Tibial artery (tissue), 4 donors: ENCODE results near the gene LOXHD1.

Source experiments
- DNase-seq, 2 donors: peaks; one replicate each; pipeline ENCODE4 v3.0.0-alpha.2; 2019
- H3K27ac ChIP-seq, 2 donors: fragments of 200-600 bp; sonication (generic) in 1 of 2; 1 replicate in 1 of 2; 2 replicates in 1 of 2; pipeline ENCODE4 v1.5.1; 2018 to 2019; ENCODE audit warnings: mild to moderate bottlenecking in 1 of 2
- H3K27me3 ChIP-seq, 2 donors: fragments of 200-600 bp; sonication (generic) in 1 of 2; one replicate each; pipeline versions ENCODE4 v1.5.1 to v1.6.0; 2016 to 2019
- H3K36me3 ChIP-seq, 3 donors: fragments of 200-600 bp; sonication (generic) in 2 of 3; one replicate each; pipeline ENCODE4 v1.5.1; 2016 to 2019; ENCODE audit warnings: mild to moderate bottlenecking in 2 of 3
- H3K4me1 ChIP-seq, 4 donors: fragments of 200-600 bp; sonication (generic) in 2 of 4; 1 replicate in 3 of 4; 2 replicates in 1 of 4; pipeline ENCODE4 v1.5.1; 2016 to 2019
- H3K4me3 ChIP-seq, 2 donors: fragments of 200-600 bp; sonication (generic) in 1 of 2; 1 replicate in 1 of 2; 2 replicates in 1 of 2; pipeline ENCODE4 v1.5.1; 2018 to 2019; ENCODE audit warnings: mild to moderate bottlenecking in 2 of 2
- H3K9me3 ChIP-seq, 3 donors: fragments of 200-600 bp; sonication (generic) in 1 of 3; one replicate each; pipeline ENCODE4 v1.5.1; 2016 to 2019
- CTCF ChIP-seq, 2 experiments: fragments of 200-600 bp in 1 of 2; fragments of 450-650 bp in 1 of 2; IDR thresholded peaks; one replicate each; pipeline ENCODE4 v1.5.1; 2017 to 2019; ENCODE audit warnings: antibody characterized with exemption in 2 of 2, mild to moderate bottlenecking in 1 of 2, moderate library complexity in 1 of 2
- intact Hi-C: fragments of 100-400 bp; cut with DNase I; formaldehyde crosslinking; loops from one replicate; pipeline ENCODE4 v1.15.0; 2023; ENCODE audit warnings: low total_unique reads

The LOXHD1 gene

GRCh38 chr18:46688853-46689525 lies 32.0 kb upstream of the LOXHD1 start:
- Histone ChIP-seq H3K9me3 (no peaks in the 10 kb centered on the region), H3K4me3 (no peak overlapping the region), H3K4me1 (no peaks in the 10 kb centered on the region), H3K27ac (no peak overlapping the region), H3K36me3 (no peaks in the 10 kb centered on the region), H3K27me3 (no peaks in the 10 kb centered on the region)
- intact Hi-C loops: no loop called here
- no peak for TF ChIP-seq CTCF (IDR thresholded peaks at IDR 0.05)
- DNase-seq: no peak

- Histone ChIP-seq H3K4me3 (no peak overlapping the region), H3K9me3 (no peaks in the 10 kb centered on the region), H3K27me3 (peaks cover 0 to under 1% of the 10 kb centered on the region in 2 donors), H3K27ac (no peak overlapping the region), H3K4me1 (no peaks in the 10 kb centered on the region), H3K36me3 (no peaks in the 10 kb centered on the region)
- no peak for TF ChIP-seq CTCF (IDR thresholded peaks at IDR 0.05)
- intact Hi-C loops: no loop called here
- DNase-seq: no peak
Observed at GRCh38 chr18:46686186-46686585, 29.2 kb upstream of the LOXHD1 start.

- H3K4me1 ChIP-seq: no peaks in the 10 kb centered on the region
- H3K27ac ChIP-seq: no peak overlapping the region
- H3K27me3 ChIP-seq: peaks cover 0 to 7% of the 10 kb centered on the region in 2 donors
- intact Hi-C loops: no loop called here
- no peaks in the 10 kb centered on the region for H3K9me3 ChIP-seq
- H3K4me3 ChIP-seq: no peak overlapping the region
- no peak for TF ChIP-seq CTCF (IDR thresholded peaks at IDR 0.05)
- DNase-seq: no peak
- no peaks in the 10 kb centered on the region for H3K36me3 ChIP-seq
Observed at GRCh38 chr18:46683252-46683651, 26.2 kb upstream of the LOXHD1 start.

GRCh38 chr18:46680784-46681695 lies 24.0 kb upstream of the LOXHD1 start:
- intact Hi-C loops: no loop called here
- no peaks in the 10 kb centered on the region for H3K9me3 ChIP-seq
- H3K27me3 ChIP-seq: peaks cover 0 to 12% of the 10 kb centered on the region in 2 donors
- DNase-seq: no peak
- H3K4me3 ChIP-seq: no peak overlapping the region
- H3K36me3 ChIP-seq: no peaks in the 10 kb centered on the region
- no peak for TF ChIP-seq CTCF (IDR thresholded peaks at IDR 0.05)
- H3K27ac ChIP-seq: no peak overlapping the region
- H3K4me1 ChIP-seq: no peaks in the 10 kb centered on the region

- intact Hi-C loops: no loop called here
- H3K27ac ChIP-seq: no peak overlapping the region
- no peaks in the 10 kb centered on the region for H3K9me3 ChIP-seq
- DNase-seq: no peak
- no peak for TF ChIP-seq CTCF (IDR thresholded peaks at IDR 0.05)
- no peaks in the 10 kb centered on the region for H3K4me1 ChIP-seq
- H3K4me3 ChIP-seq: no peak overlapping the region
- H3K36me3 ChIP-seq: no peaks in the 10 kb centered on the region
- peaks cover 0 to 12% of the 10 kb centered on the region in 2 donors for H3K27me3 ChIP-seq
Observed at GRCh38 chr18:46679846-46680598, 23.0 kb upstream of the LOXHD1 start.
